ENCODE data around the gene ST8SIA2.

- TF ChIP-seq TCF7L2 (IDR thresholded peaks at IDR 0.05; ENCODE audit: low read depth, low read length): no peak
- TF ChIP-seq CTCF (IDR thresholded peaks at IDR 0.05): no peak
Observed at GRCh38 chr15:92355307-92355706, 38.4 kb upstream of the ST8SIA2 start.
